MCF 10A (cell line): ENCODE measurements around the gene UNC5CL. TPM values are rescaled to one million over a fixed set of nuclear protein-coding genes. Genes with fewer than 3 reads are reported as not detected.

Experiments
- BruUV-seq: library from RNA; stranded (reverse); fragments of 400-500 nt; replicated peaks from 2 replicates; lab custom pipeline; 2021; lab: Mats Ljungman, UMichigan
- CTCF ChIA-PET: fragments of 300-600 bp; sonication (Branson Sonifier 250); formaldehyde crosslinking; extraction: SDS; loops from one replicate; lab custom pipeline; 2021; ENCODE audit warnings: antibody characterized with exemption, inconsistent platforms; lab: Yijun Ruan, JAX
- POLR2A ChIA-PET: fragments of 300-600, 350-650 bp; sonication (Branson Sonifier 250); formaldehyde crosslinking; extraction: SDS; loops from one replicate; lab custom pipeline; 2020; ENCODE audit warnings: antibody characterized with exemption, inconsistent platforms; lab: Yijun Ruan, JAX
- DNase-seq: peaks from one replicate; pipeline ENCODE4 v3.0.0-alpha.2; 2018; ENCODE audit not compliant: unreplicated experiment
- H3K27ac Mint-ChIP-seq: one replicate; pipeline ENCODE4 v1.8.0; 2022; ENCODE audit warnings: mild to moderate bottlenecking, low read depth, mixed read lengths; ENCODE audit not compliant: unreplicated experiment
- H3K27me3 Mint-ChIP-seq: one replicate; pipeline ENCODE4 v1.8.0; 2022; ENCODE audit warnings: mixed read lengths; ENCODE audit not compliant: insufficient read depth, unreplicated experiment
- H3K36me3 Mint-ChIP-seq: one replicate; pipeline ENCODE4 v1.8.0; 2022; ENCODE audit warnings: mild to moderate bottlenecking, moderate library complexity, mixed read lengths; ENCODE audit not compliant: insufficient read depth, unreplicated experiment
- H3K4me1 Mint-ChIP-seq: one replicate; pipeline ENCODE4 v1.8.0; 2022; ENCODE audit warnings: mixed read lengths; ENCODE audit not compliant: insufficient read depth, unreplicated experiment
- H3K4me3 Mint-ChIP-seq: one replicate; pipeline ENCODE4 v1.8.0; 2022; ENCODE audit warnings: mild to moderate bottlenecking, moderate library complexity, mixed read lengths; ENCODE audit not compliant: unreplicated experiment
- H3K9me3 Mint-ChIP-seq: one replicate; pipeline ENCODE4 v1.8.0; 2022; ENCODE audit warnings: mixed read lengths; ENCODE audit not compliant: unreplicated experiment
- intact Hi-C: fragments of 100-400 bp; cut with micrococcal nuclease; formaldehyde crosslinking; loops from 2 replicates; pipeline ENCODE4 v1.14.1; 2022
- total RNA-seq: library from RNA; stranded (reverse); gene quantifications from 2 replicates; pipeline ENCODE4 v1.2.3, GENCODE V29; 2022
- TF ChIP-seq, protein P1 (sequence below): fragments of 200-600 bp; IDR thresholded peaks from one replicate; pipeline ENCODE4 v1.8.0; 2022; ENCODE audit warnings: antibody characterized with exemption, mild to moderate bottlenecking; ENCODE audit not compliant: unreplicated experiment

UNC5CL gene
- total RNA-seq, 1 experiment from 2014 or later: 0.19 TPM

DNA sequence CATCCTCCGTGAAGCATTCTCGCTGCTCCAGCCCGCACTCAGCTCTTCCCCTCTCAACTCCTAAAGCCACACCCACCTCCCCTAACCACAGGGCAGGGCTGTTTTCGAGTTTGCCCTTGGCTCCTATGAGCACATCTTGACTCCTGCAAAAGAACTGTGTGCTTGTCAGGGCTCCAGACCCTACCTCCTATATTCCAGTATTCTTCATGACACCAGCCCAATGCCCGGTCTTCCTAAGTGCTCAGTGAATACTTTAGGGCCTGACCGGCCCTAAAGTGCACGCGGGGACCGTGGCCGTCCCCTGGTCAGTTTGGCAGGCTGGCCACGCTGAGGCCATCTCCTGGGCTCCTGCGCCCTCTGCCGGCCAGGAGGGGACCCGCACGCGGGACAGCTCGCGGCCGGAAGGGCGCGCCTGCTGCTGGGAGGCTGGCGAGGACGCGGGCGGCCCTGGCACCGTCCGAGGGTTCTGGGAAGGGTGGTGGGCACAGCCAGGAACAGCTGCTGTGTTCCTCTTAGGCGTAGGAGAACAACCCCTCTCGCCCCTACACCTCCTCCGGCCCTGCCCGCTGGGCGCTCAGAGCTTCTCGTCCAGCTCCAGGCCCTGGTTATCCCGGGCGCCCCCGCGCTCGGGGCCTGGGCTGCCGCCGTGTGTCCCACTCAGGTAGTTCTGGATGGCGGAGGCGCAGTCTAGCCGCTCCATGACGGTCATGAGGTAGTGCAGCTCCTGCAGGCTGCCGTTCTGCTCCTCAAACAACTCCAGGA, 11.0 kb downstream of the UNC5CL start:
- TF ChIP-seq, protein P1, sequence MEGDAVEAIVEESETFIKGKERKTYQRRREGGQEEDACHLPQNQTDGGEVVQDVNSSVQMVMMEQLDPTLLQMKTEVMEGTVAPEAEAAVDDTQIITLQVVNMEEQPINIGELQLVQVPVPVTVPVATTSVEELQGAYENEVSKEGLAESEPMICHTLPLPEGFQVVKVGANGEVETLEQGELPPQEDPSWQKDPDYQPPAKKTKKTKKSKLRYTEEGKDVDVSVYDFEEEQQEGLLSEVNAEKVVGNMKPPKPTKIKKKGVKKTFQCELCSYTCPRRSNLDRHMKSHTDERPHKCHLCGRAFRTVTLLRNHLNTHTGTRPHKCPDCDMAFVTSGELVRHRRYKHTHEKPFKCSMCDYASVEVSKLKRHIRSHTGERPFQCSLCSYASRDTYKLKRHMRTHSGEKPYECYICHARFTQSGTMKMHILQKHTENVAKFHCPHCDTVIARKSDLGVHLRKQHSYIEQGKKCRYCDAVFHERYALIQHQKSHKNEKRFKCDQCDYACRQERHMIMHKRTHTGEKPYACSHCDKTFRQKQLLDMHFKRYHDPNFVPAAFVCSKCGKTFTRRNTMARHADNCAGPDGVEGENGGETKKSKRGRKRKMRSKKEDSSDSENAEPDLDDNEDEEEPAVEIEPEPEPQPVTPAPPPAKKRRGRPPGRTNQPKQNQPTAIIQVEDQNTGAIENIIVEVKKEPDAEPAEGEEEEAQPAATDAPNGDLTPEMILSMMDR: peak; percentile 98
- peak overlapping the region; percentile 61 for H3K4me3 Mint-ChIP-seq
- no TSS peak for BruUV-seq
- H3K27ac Mint-ChIP-seq: no peak overlapping the region
- DNase-seq: peak; percentile 79
- POLR2A ChIA-PET: interaction anchor here (1.3 to 2.8 kb wide), 2 partner anchors 9 to 43 kb away, joined by 6 to 9 read pairs; no protein-coding TSS in a partner anchor
- peaks cover 29% of the 10 kb centered on the region for H3K4me1 Mint-ChIP-seq
- H3K9me3 Mint-ChIP-seq: no peaks in the 10 kb centered on the region
- no peaks in the 10 kb centered on the region for H3K27me3 Mint-ChIP-seq
- CTCF ChIA-PET: interaction anchor here (0.6 to 5.3 kb wide), 63 partner anchors 9 to 1679 kb away, joined by 3 to 43 read pairs (median 4); partner anchors contain the start of genes TSPO2 and UNC5CL
- no peaks in the 10 kb centered on the region for H3K36me3 Mint-ChIP-seq
- intact Hi-C loops: loop anchor here (1.0 to 10.0 kb wide), 5 partner anchors 22 to 1653 kb away; no protein-coding TSS in a partner anchor

DNA sequence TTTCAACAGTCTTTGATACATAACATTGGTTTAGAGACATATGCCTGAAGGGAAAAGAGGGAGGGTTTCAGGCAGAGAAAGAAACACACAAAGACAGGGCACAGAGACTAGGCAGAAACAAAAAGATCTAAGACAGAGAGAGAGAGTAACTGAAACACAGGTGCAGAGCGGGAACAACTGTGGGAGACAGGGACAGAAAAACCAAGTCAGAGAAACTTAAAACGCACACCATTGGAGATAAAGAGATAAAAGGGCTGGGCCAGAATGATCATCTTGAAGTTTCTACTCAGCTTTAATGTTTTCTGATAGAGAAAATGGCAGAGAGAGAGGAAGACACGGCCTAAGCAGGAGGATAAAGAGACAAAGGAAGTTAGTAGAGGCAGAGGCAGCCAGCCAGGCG, 11.8 kb downstream of the UNC5CL start:
- ChIA-PET POLR2A (interaction anchor here (1.3 kb wide), 1 partner anchor 9 kb away, joined by 6 read pairs; no protein-coding TSS in a partner anchor), CTCF (interaction anchor here (0.6 to 5.3 kb wide), 38 partner anchors 8 to 1685 kb away, joined by 3 to 43 read pairs (median 4); partner anchors contain the start of genes TSPO2 and UNC5CL)
- peak overlapping the region; percentile 61 for H3K4me3 Mint-ChIP-seq
- no peak overlapping the region for H3K27ac Mint-ChIP-seq
- H3K36me3 Mint-ChIP-seq: no peaks in the 10 kb centered on the region
- TF ChIP-seq, protein P1: no peak
- intact Hi-C loops: loop anchor here (1.0 to 10.0 kb wide), 2 partner anchors 132 to 1652 kb away; no protein-coding TSS in a partner anchor
- no peak for DNase-seq
- BruUV-seq: no TSS peak
- no peaks in the 10 kb centered on the region for H3K27me3 Mint-ChIP-seq
- no peaks in the 10 kb centered on the region for H3K9me3 Mint-ChIP-seq
- peaks cover 33% of the 10 kb centered on the region for H3K4me1 Mint-ChIP-seq

GRCh38 chr6:41025966-41026530, 13.0 kb downstream of the UNC5CL start:
- Mint-ChIP-seq H3K4me1 (peaks cover 37% of the 10 kb centered on the region), H3K27me3 (no peaks in the 10 kb centered on the region), H3K9me3 (no peaks in the 10 kb centered on the region), H3K4me3 (no peak overlapping the region), H3K36me3 (no peaks in the 10 kb centered on the region), H3K27ac (no peak overlapping the region)
- ChIA-PET CTCF (interaction anchor here (0.5 to 5.3 kb wide), 16 partner anchors 11 to 1669 kb away, joined by 3 to 43 read pairs (median 6); partner anchors contain the start of genes TSPO2 and UNC5CL), POLR2A (no interaction called here)
- intact Hi-C loops: loop anchor here (10.0 kb wide), 1 partner anchor 1651 kb away; no protein-coding TSS in a partner anchor
- no peak for DNase-seq
- no TSS peak for BruUV-seq
- TF ChIP-seq, protein P1: no peak
